Trophoblast cell (in vitro differentiated cells and primary cell): ENCODE results near the gene NDUFS5.
"Not testable (repeated sequence)": the region's sequence is repeated elsewhere in the genome, so short reads cannot be mapped to it uniquely, and the experiment has no call there.

ENCODE experiments used
- DNase-seq, 2 donors: peaks; one replicate each; pipeline ENCODE4 v3.0.0-alpha.2; 2016
- H2AFZ ChIP-seq: 2 replicates; pipeline ENCODE4 v1.6.1; 2013; ENCODE audit warnings: low read length, moderate library complexity, mild to moderate bottlenecking; ENCODE audit not compliant: insufficient read depth, poor library complexity
- H2AK5ac ChIP-seq: 2 replicates; pipeline ENCODE4 v1.6.1; 2013; ENCODE audit warnings: mild to moderate bottlenecking, low read length
- H2BK120ac ChIP-seq: 2 replicates; pipeline ENCODE4 v1.6.1; 2013; ENCODE audit warnings: low read length, mild to moderate bottlenecking, moderate library complexity; ENCODE audit not compliant: insufficient read depth, poor library complexity
- H2BK12ac ChIP-seq: 2 replicates; pipeline ENCODE4 v1.6.1; 2013; ENCODE audit warnings: mild to moderate bottlenecking, low read length, moderate library complexity
- H2BK5ac ChIP-seq: 2 replicates; pipeline ENCODE4 v1.6.1; 2013; ENCODE audit warnings: low read length, low read depth, moderate library complexity, mild to moderate bottlenecking; ENCODE audit not compliant: poor library complexity
- H3K14ac ChIP-seq: 2 replicates; pipeline ENCODE4 v1.6.1; 2013; ENCODE audit warnings: mild to moderate bottlenecking, low read length
- H3K18ac ChIP-seq: 2 replicates; pipeline ENCODE4 v1.6.1; 2013; ENCODE audit warnings: mild to moderate bottlenecking, low read length
- H3K23ac ChIP-seq: 2 replicates; pipeline ENCODE4 v1.6.1; 2013; ENCODE audit warnings: low read length
- H3K27ac ChIP-seq: 2 replicates; pipeline ENCODE4 v1.5.1; 2013; ENCODE audit warnings: low read depth, mild to moderate bottlenecking, inconsistent platforms, low read length, moderate library complexity
- H3K27me3 ChIP-seq: 2 replicates; pipeline ENCODE4 v1.6.1; 2013; ENCODE audit warnings: inconsistent platforms, mild to moderate bottlenecking, low read length, moderate library complexity; ENCODE audit not compliant: insufficient read depth
- H3K36me3 ChIP-seq, 2 experiments: 1 replicate in 1 of 2; 2 replicates in 1 of 2; pipeline ENCODE4 v1.6.1; 2013; ENCODE audit warnings: low read length in 2 of 2, mild to moderate bottlenecking in 2 of 2, moderate library complexity in 1 of 2; ENCODE audit not compliant: insufficient read depth in 2 of 2, control insufficient read depth in 1 of 2
- H3K4ac ChIP-seq: 2 replicates; pipeline ENCODE4 v1.6.1; 2013; ENCODE audit warnings: low read depth, mild to moderate bottlenecking, low read length, moderate library complexity
- H3K4me1 ChIP-seq, 2 experiments: 1 replicate in 1 of 2; 2 replicates in 1 of 2; pipeline ENCODE4 v1.6.1; 2013; ENCODE audit warnings: low read length in 2 of 2, mild to moderate bottlenecking in 2 of 2, moderate library complexity in 1 of 2; ENCODE audit not compliant: insufficient read depth in 2 of 2, control insufficient read depth in 1 of 2
- H3K4me2 ChIP-seq: 2 replicates; pipeline ENCODE4 v1.6.1; 2013; ENCODE audit warnings: inconsistent platforms, mild to moderate bottlenecking, low read length, moderate library complexity
- H3K4me3 ChIP-seq: 2 replicates; pipeline ENCODE4 v1.5.1; 2013; ENCODE audit warnings: mild to moderate bottlenecking, low read depth, low read length, inconsistent platforms
- H3K79me1 ChIP-seq: one replicate; pipeline ENCODE4 v1.6.1; 2013; ENCODE audit warnings: low read length
- H3K79me2 ChIP-seq: 2 replicates; pipeline ENCODE4 v1.6.1; 2013; ENCODE audit warnings: low read length, mild to moderate bottlenecking; ENCODE audit not compliant: control insufficient read depth, insufficient read depth, poor library complexity
- H3K9ac ChIP-seq: 2 replicates; pipeline ENCODE4 v1.6.1; 2013; ENCODE audit warnings: mild to moderate bottlenecking, low read length
- H3K9me3 ChIP-seq: 2 replicates; pipeline ENCODE4 v1.6.1; 2013; ENCODE audit warnings: low read depth, mild to moderate bottlenecking, control low read depth, inconsistent platforms, low read length; ENCODE audit not compliant: insufficient read depth
- H4K12ac ChIP-seq: 2 replicates; pipeline ENCODE4 v1.6.1; 2013; ENCODE audit warnings: low read depth, mild to moderate bottlenecking, low read length, moderate library complexity
- H4K8ac ChIP-seq: 2 replicates; pipeline ENCODE4 v1.6.1; 2013; ENCODE audit warnings: low read depth, mild to moderate bottlenecking, low read length, moderate library complexity
- H4K91ac ChIP-seq: one replicate; pipeline ENCODE4 v1.6.1; 2013; ENCODE audit warnings: low read depth, mild to moderate bottlenecking, low read length, moderate library complexity
- WGBS: extraction: QIAGEN DNeasy Blood & Tissue Kit; methylation state at CpG from one replicate; pipeline ENCODE4 v1.1.7; 2013; ENCODE audit warnings: missing lambda C conversion rate; ENCODE audit not compliant: insufficient read length, insufficient coverage; ENCODE audit errors: extremely low coverage; 5-methylcytosine and 5-hydroxymethylcytosine counted together

Gene NDUFS5

DNA sequence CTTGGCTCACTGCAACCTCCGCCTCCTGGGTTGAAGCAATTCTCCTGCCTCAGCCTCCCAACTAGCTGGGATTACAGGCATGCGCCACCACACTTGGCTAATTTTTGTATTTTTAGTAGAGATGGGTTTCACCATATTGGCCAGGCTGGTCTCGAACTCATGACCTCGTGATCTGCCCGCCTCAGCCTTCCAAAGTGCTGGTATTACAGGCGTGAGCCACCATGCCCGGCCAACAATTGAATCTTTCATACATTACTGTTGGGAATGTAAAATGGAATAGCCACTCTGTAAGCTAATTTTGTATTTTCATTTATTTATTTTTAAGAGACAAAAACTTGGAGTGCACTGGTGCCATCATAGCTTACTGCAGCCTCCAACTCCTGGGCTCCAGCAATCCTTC is 35.4 kb downstream of the NDUFS5 start:
- H3K79me2 ChIP-seq, H3K27ac ChIP-seq, H3K14ac ChIP-seq, H2BK5ac ChIP-seq, H4K8ac ChIP-seq, H3K4me1 ChIP-seq, H4K91ac ChIP-seq, H3K36me3 ChIP-seq, H3K23ac ChIP-seq, H3K27me3 ChIP-seq, H4K12ac ChIP-seq, H3K9ac ChIP-seq, H3K4me2 ChIP-seq, H2AK5ac ChIP-seq, H2BK120ac ChIP-seq, H3K18ac ChIP-seq, H3K79me1 ChIP-seq, H3K4me3 ChIP-seq, H3K9me3 ChIP-seq, H2BK12ac ChIP-seq, DNase-seq, H2AFZ ChIP-seq, H3K4ac ChIP-seq: not testable (repeated sequence)
- no CpG with 5 or more reads among the region's 7 CpGs for WGBS

DNA sequence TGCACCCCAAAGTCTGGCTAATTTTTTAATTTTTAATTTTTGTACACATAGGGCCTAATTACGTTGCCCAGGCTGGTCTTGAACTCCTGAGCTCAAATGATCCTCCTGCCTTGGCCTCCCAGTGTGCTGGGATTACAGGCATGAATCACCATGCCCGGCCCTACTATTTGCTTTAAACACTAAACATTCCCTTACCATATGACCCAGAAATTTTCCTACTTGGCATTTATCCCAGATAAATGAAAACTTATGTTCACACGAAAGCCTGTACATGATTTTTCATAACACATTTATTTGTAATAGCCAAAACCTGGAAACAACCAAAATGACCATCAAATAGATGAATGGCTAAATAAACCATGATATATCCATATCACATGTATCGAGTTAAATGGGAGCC is 35.8 kb downstream of the NDUFS5 start:
- Histone ChIP-seq H2AK5ac (no peak overlapping the region), H3K79me2 (no peaks in the 10 kb centered on the region), H3K14ac (no peak overlapping the region), H3K79me1 (no peaks in the 10 kb centered on the region), H2BK120ac (no peak overlapping the region), H3K18ac (no peak overlapping the region), H3K4ac (no peak overlapping the region), H3K4me1 (no peaks in the 10 kb centered on the region), H4K12ac (no peak overlapping the region), H3K4me2 (no peak overlapping the region), H4K8ac (no peak overlapping the region), H4K91ac (no peak overlapping the region), H3K36me3 (no peaks in the 10 kb centered on the region), H3K27me3 (no peaks in the 10 kb centered on the region), H3K23ac (no peak overlapping the region), H2BK12ac (no peak overlapping the region), H2AFZ (no peak overlapping the region), H3K27ac (no peak overlapping the region), H3K4me3 (no peak overlapping the region), H3K9ac (no peak overlapping the region), H2BK5ac (no peak overlapping the region), H3K9me3 (no peaks in the 10 kb centered on the region)
- no CpG with 5 or more reads among the region's 4 CpGs for WGBS
- DNase-seq: no peak

DNA sequence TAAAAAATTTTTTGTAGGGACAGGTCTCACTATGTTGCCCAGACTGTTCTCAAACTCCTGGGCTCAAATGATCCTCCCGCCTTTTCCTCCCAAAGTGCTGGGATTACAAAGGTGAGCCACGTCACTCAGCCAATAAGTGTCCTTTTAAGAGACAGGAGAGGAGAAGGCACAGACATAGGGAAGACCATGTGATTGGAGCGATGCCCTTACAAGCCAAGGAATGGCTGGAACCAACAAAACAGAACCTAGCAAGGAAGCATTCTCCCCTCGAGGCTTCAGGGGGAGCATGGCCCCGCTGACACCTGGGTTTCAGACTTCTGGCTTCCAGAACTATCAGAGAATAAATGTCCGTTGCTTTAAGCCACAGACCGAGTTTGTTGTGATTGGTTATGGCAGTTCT is 37.0 kb downstream of the NDUFS5 start:
- Histone ChIP-seq H3K9me3 (no peaks in the 10 kb centered on the region), H2AK5ac (no peak overlapping the region), H4K12ac (no peak overlapping the region), H2AFZ (no peak overlapping the region), H3K9ac (no peak overlapping the region), H2BK120ac (peak overlapping the region; percentile 13), H4K91ac (no peak overlapping the region), H3K4me1 (no peaks in the 10 kb centered on the region), H3K27me3 (no peaks in the 10 kb centered on the region), H3K23ac (no peak overlapping the region), H4K8ac (no peak overlapping the region), H3K18ac (no peak overlapping the region), H3K4ac (no peak overlapping the region), H2BK12ac (peak overlapping the region; percentile 49), H3K14ac (no peak overlapping the region), H3K36me3 (no peaks in the 10 kb centered on the region), H3K79me2 (no peaks in the 10 kb centered on the region), H3K79me1 (no peaks in the 10 kb centered on the region), H2BK5ac (no peak overlapping the region), H3K4me3 (no peak overlapping the region), H3K27ac (no peak overlapping the region), H3K4me2 (no peak overlapping the region)
- WGBS: no CpG with 5 or more reads among the region's 7 CpGs
- no peak for DNase-seq

DNA sequence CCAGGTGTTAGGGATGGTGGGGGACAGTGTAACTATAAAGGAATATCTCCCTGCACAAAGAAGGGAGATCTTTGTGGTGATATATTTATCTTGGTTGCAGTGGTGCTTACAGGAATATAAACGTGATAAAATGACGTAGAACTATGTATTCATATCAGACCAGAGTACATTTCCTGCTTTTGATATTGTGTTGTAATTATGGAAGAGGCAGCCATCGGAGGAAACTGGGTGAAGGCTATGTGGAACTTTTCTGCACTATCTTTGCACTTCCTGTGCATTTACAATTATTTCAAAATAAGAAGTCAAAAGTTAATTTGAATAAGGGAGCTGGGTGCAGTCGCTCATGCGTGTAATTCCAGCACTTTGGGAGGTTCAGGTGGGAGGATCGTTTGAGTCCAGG is 37.6 kb downstream of the NDUFS5 start:
- H3K18ac ChIP-seq: no peak overlapping the region
- no CpG with 5 or more reads among the region's 6 CpGs for whole genome bisulfite sequencing

More for the DNA sequence above, 37.6 kb downstream of the NDUFS5 start:
- Histone ChIP-seq H3K14ac (no peak overlapping the region), H3K9me3 (no peaks in the 10 kb centered on the region), H3K36me3 (no peaks in the 10 kb centered on the region), H3K4me2 (no peak overlapping the region), H2AK5ac (no peak overlapping the region), H2BK120ac (no peak overlapping the region), H4K91ac (no peak overlapping the region), H3K79me2 (no peaks in the 10 kb centered on the region), H3K4me1 (no peaks in the 10 kb centered on the region), H4K12ac (no peak overlapping the region), H2AFZ (no peak overlapping the region), H3K9ac (no peak overlapping the region), H3K79me1 (no peaks in the 10 kb centered on the region), H2BK12ac (no peak overlapping the region), H3K23ac (no peak overlapping the region), H3K4me3 (no peak overlapping the region), H3K27ac (no peak overlapping the region), H3K4ac (no peak overlapping the region), H3K27me3 (no peaks in the 10 kb centered on the region), H2BK5ac (no peak overlapping the region), H4K8ac (no peak overlapping the region)
- no peak for DNase-seq
